Aorta (tissue), 5 donors: ENCODE measurements around the gene FHIT. TPM values are rescaled to one million over a fixed set of nuclear protein-coding genes. Genes with fewer than 3 reads are reported as not detected.

Experiments
- ATAC-seq: fragments of 200-7000 bp; cut with Tn5 transposase; one replicate; pipeline ENCODE4 v1.9.1; 2022; ENCODE audit warnings: moderate library complexity; ENCODE audit not compliant: low FRiP score
- DNase-seq, 2 donors: peaks; one replicate each; pipeline ENCODE4 v3.0.0-alpha.2; 2020
- H3K27ac ChIP-seq, 2 donors: one replicate each; pipeline ENCODE4 v1.5.1; 2013; ENCODE audit warnings: low read length in 2 of 2, mild to moderate bottlenecking in 2 of 2, moderate library complexity in 2 of 2, control low read depth in 1 of 2, inconsistent platforms in 1 of 2, low read depth in 1 of 2
- H3K27me3 ChIP-seq, 2 donors: one replicate each; pipeline ENCODE4 v1.6.1; 2013; ENCODE audit warnings: control low read depth in 1 of 2, low read length in 1 of 2, mild to moderate bottlenecking in 1 of 2, moderate library complexity in 1 of 2; ENCODE audit not compliant: insufficient read depth in 2 of 2, control insufficient read depth in 1 of 2
- H3K36me3 ChIP-seq, 2 donors: one replicate each; pipeline ENCODE4 v1.6.1; 2013; ENCODE audit warnings: control low read depth in 1 of 2, low read length in 1 of 2, mild to moderate bottlenecking in 1 of 2; ENCODE audit not compliant: insufficient read depth in 2 of 2, control insufficient read depth in 1 of 2
- H3K4me1 ChIP-seq, 2 donors: one replicate each; pipeline ENCODE4 v1.6.1; 2013; ENCODE audit warnings: low read length in 2 of 2, control low read depth in 1 of 2, mild to moderate bottlenecking in 1 of 2, moderate library complexity in 1 of 2; ENCODE audit not compliant: insufficient read depth in 2 of 2, control insufficient read depth in 1 of 2
- H3K4me3 ChIP-seq, 2 donors: one replicate each; pipeline ENCODE4 v1.5.1; 2013; ENCODE audit warnings: low read length in 2 of 2, control low read depth in 1 of 2, mild to moderate bottlenecking in 1 of 2
- H3K9me3 ChIP-seq: one replicate; pipeline ENCODE4 v1.6.1; 2013; ENCODE audit warnings: mild to moderate bottlenecking, low read length; ENCODE audit not compliant: control insufficient read depth
- WGBS, 2 donors: extraction: QIAGEN DNeasy Blood & Tissue Kit; methylation state at CpG; one replicate each; pipeline ENCODE4 v1.1.7; 2013; 5-methylcytosine and 5-hydroxymethylcytosine counted together
- intact Hi-C, 2 donors: fragments of 100-400 bp; cut with DNase I; formaldehyde crosslinking; loops; one replicate each; pipeline versions ENCODE4 v1.14.2 to v1.15.0; 2022
- polyA plus RNA-seq, 2 donors: library from polyadenylated mRNA; stranded (reverse); fragments of 200-250 nt; gene quantifications; one replicate each; pipeline ENCODE4 v1.2.3, GENCODE V29; 2013
- total RNA-seq, 2 donors: library from RNA; stranded (reverse); fragmentation: NEBNext Ultra II Directional; extraction: Animal tissue kit (Norgen Biotek cat#: 25700); gene quantifications; one replicate each; pipeline ENCODE4 v1.2.1, GENCODE V29; 2021
- donor health status: healthy with polysubstance abuse.
- donor health status: Bipolar disorder and iron deficiency.
- donor health status: DM: no; HTN: no; CAD: no.
- donor health status: DM: no; HTN: no; CAD: no.
- donor health status: DM: yes; HTN: yes; CAD: no.

The FHIT gene
- total and polyA plus RNA-seq, 4 donors = 1.1 to 9.2 (median 3.0) TPM

- Histone ChIP-seq H3K27me3 (no peaks in the 10 kb centered on the region), H3K36me3 (no peaks in the 10 kb centered on the region), H3K4me3 (no peak overlapping the region), H3K9me3 (no peaks in the 10 kb centered on the region), H3K27ac (no peak overlapping the region), H3K4me1 (no peaks in the 10 kb centered on the region)
- ATAC-seq (no peak), DNase-seq (no peak)
- 97 to 99% methylated on average over 9 of the region's 9 CpGs for WGBS, 2 donors
- intact Hi-C loops = no loop called here
These were observed 931.9 kb downstream of the FHIT start for GRCh38 chr3:60319179-60319858.

- intact Hi-C loops = no loop called here
These were observed 935.0 kb downstream of the FHIT start for GRCh38 chr3:60316121-60316797.

GRCh38 chr3:60313951-60314461 lies 937.2 kb downstream of the FHIT start:
- no peak overlapping the region for H3K27ac ChIP-seq
- no peak for DNase-seq
- H3K27me3 ChIP-seq = no peaks in the 10 kb centered on the region
- H3K9me3 ChIP-seq = no peaks in the 10 kb centered on the region
- no peak for ATAC-seq
- no peaks in the 10 kb centered on the region for H3K4me1 ChIP-seq
- intact Hi-C loops = no loop called here
- H3K36me3 ChIP-seq = no peaks in the 10 kb centered on the region
- 45 to 50% methylated on average over 6 of the region's 6 CpGs for WGBS, 2 donors
- H3K4me3 ChIP-seq = no peak overlapping the region

More at GRCh38 chr3:60316121-60316797, 935.0 kb downstream of the FHIT start:
- H3K4me3 ChIP-seq = no peak overlapping the region
- ATAC-seq (no peak), DNase-seq (no peak)
- H3K27ac ChIP-seq = no peak overlapping the region
- no peaks in the 10 kb centered on the region for H3K4me1 ChIP-seq
- no peaks in the 10 kb centered on the region for H3K36me3 ChIP-seq
- no peaks in the 10 kb centered on the region for H3K27me3 ChIP-seq
- no peaks in the 10 kb centered on the region for H3K9me3 ChIP-seq

- intact Hi-C loops = no loop called here
- H3K27me3 ChIP-seq = no peaks in the 10 kb centered on the region
- H3K4me3 ChIP-seq = no peak overlapping the region
- DNase-seq = no peak
- no peak overlapping the region for H3K27ac ChIP-seq
- H3K36me3 ChIP-seq = no peaks in the 10 kb centered on the region
- no peak for ATAC-seq
- 72 to 76% methylated on average over 4 of the region's 4 CpGs for WGBS, 2 donors
- H3K9me3 ChIP-seq = no peaks in the 10 kb centered on the region
- H3K4me1 ChIP-seq = no peaks in the 10 kb centered on the region
These were observed 937.9 kb downstream of the FHIT start for GRCh38 chr3:60313231-60313798.

- DNase-seq (no peak), ATAC-seq (no peak)
- intact Hi-C loops = no loop called here
- no peak overlapping the region for H3K4me3 ChIP-seq
- no peaks in the 10 kb centered on the region for H3K27me3 ChIP-seq
- no peaks in the 10 kb centered on the region for H3K36me3 ChIP-seq
- no peak overlapping the region for H3K27ac ChIP-seq
- H3K9me3 ChIP-seq = no peaks in the 10 kb centered on the region
- WGBS, 2 donors = 94% methylated on average over 6 of the region's 6 CpGs
- no peaks in the 10 kb centered on the region for H3K4me1 ChIP-seq
These were observed 941.5 kb downstream of the FHIT start for GRCh38 chr3:60309539-60310268.

- DNase-seq (no peak), ATAC-seq (no peak)
- H3K36me3 ChIP-seq = no peaks in the 10 kb centered on the region
- H3K4me3 ChIP-seq = no peak overlapping the region
- H3K27me3 ChIP-seq = no peaks in the 10 kb centered on the region
- H3K9me3 ChIP-seq = no peaks in the 10 kb centered on the region
- H3K4me1 ChIP-seq = no peaks in the 10 kb centered on the region
- no peak overlapping the region for H3K27ac ChIP-seq
- WGBS, 2 donors = 94 to 98% methylated on average over 3 of the region's 3 CpGs
- intact Hi-C loops = no loop called here
These were observed 942.4 kb downstream of the FHIT start for GRCh38 chr3:60308808-60309207.

- intact Hi-C loops = no loop called here
- Histone ChIP-seq H3K27ac (no peak overlapping the region), H3K9me3 (no peaks in the 10 kb centered on the region), H3K36me3 (no peaks in the 10 kb centered on the region), H3K27me3 (no peaks in the 10 kb centered on the region), H3K4me1 (no peaks in the 10 kb centered on the region), H3K4me3 (no peak overlapping the region)
- DNase-seq (no peak), ATAC-seq (no peak)
- 93 to 99% methylated on average over 5 of the region's 5 CpGs for WGBS, 2 donors
These were observed 943.6 kb downstream of the FHIT start for GRCh38 chr3:60307562-60308199.

GRCh38 chr3:60304112-60304511 lies 947.1 kb downstream of the FHIT start:
- intact Hi-C loops = no loop called here
- no peak for DNase-seq
- H3K4me3 ChIP-seq = no peak overlapping the region
- ATAC-seq = no peak
- H3K27ac ChIP-seq = no peak overlapping the region
- no peaks in the 10 kb centered on the region for H3K4me1 ChIP-seq
- no peaks in the 10 kb centered on the region for H3K27me3 ChIP-seq
- H3K9me3 ChIP-seq = no peaks in the 10 kb centered on the region
- no peaks in the 10 kb centered on the region for H3K36me3 ChIP-seq
